OCI-LY1 (cell line): Measurements from ENCODE around the gene KRTAP10-8.
"Not testable (repeated sequence)": the region's sequence is repeated elsewhere in the genome, so short reads cannot be mapped to it uniquely, and the experiment has no call there.

Experiments
- H2AFZ ChIP-seq: fragments of 200-600 bp; sonication (generic), shearing (Covaris generic); 2 replicates; pipeline ENCODE4 v1.6.0; 2014; ENCODE audit warnings: antibody characterized with exemption, mild to moderate bottlenecking, low read length
- H3F3A ChIP-seq: fragments of 200-600 bp; sonication (generic), shearing (Covaris generic); 2 replicates; pipeline ENCODE4 v1.6.0; 2014; ENCODE audit warnings: mild to moderate bottlenecking, antibody characterized with exemption, low read length, moderate library complexity; ENCODE audit not compliant: insufficient read depth
- H3K27ac ChIP-seq: fragments of 200-600 bp; sonication (generic); 2 replicates; pipeline ENCODE4 v1.5.1; 2014; ENCODE audit warnings: low read length, mixed run types, mild to moderate bottlenecking, low read depth; ENCODE audit not compliant: poor library complexity, severe bottlenecking
- H3K27me3 ChIP-seq: fragments of 200-600 bp; sonication (generic); 2 replicates; pipeline ENCODE4 v1.6.0; 2014; ENCODE audit warnings: antibody characterized with exemption, mild to moderate bottlenecking, low read length, moderate library complexity; ENCODE audit not compliant: insufficient read depth
- H3K36me3 ChIP-seq: fragments of 200-600 bp; sonication (generic); 2 replicates; pipeline ENCODE4 v1.6.1; 2014; ENCODE audit warnings: mild to moderate bottlenecking, antibody characterized with exemption, low read length, moderate library complexity, mixed read lengths; ENCODE audit not compliant: insufficient read depth
- H3K4me1 ChIP-seq: fragments of 200-600 bp; sonication (generic); 2 replicates; pipeline ENCODE4 v1.5.1; 2014; ENCODE audit warnings: mild to moderate bottlenecking, low read length, moderate library complexity; ENCODE audit not compliant: insufficient read depth, severe bottlenecking
- H3K4me2 ChIP-seq: fragments of 200-600 bp; sonication (generic), shearing (Covaris generic); 2 replicates; pipeline ENCODE4 v1.6.1; 2014; ENCODE audit warnings: low read length
- H3K4me3 ChIP-seq: fragments of 200-600 bp; sonication (generic); 2 replicates; pipeline ENCODE4 v1.5.1; 2014; ENCODE audit warnings: low read length, low read depth, mild to moderate bottlenecking, mixed read lengths; ENCODE audit not compliant: poor library complexity, severe bottlenecking
- H3K79me2 ChIP-seq: fragments of 200-600 bp; shearing (Covaris generic); 2 replicates; pipeline ENCODE4 v1.6.1; 2016; ENCODE audit warnings: mixed run types, low read length, mixed read lengths; ENCODE audit not compliant: insufficient read depth
- H3K9ac ChIP-seq: fragments of 200-600 bp; sonication (generic), shearing (Covaris generic); 2 replicates; pipeline ENCODE4 v1.6.1; 2014; ENCODE audit warnings: mild to moderate bottlenecking, low read length, mixed read lengths
- H3K9me2 ChIP-seq: fragments of 200-600 bp; sonication (generic), shearing (Covaris generic); 2 replicates; pipeline ENCODE4 v1.6.1; 2014; ENCODE audit warnings: low read depth, mild to moderate bottlenecking, low read length, mixed read lengths
- H3K9me3 ChIP-seq: fragments of 200-600 bp; shearing (Covaris generic); 2 replicates; pipeline ENCODE4 v1.6.1; 2014; ENCODE audit warnings: low read length, mixed read lengths
- H4K20me1 ChIP-seq: fragments of 200-600 bp; sonication (generic), shearing (Covaris generic); 2 replicates; pipeline ENCODE4 v1.6.0; 2016; ENCODE audit warnings: mild to moderate bottlenecking, low read length; ENCODE audit not compliant: insufficient read depth
- CTCF ChIP-seq: fragments of 200-600 bp; sonication (generic), shearing (Covaris generic); IDR thresholded peaks from 2 replicates; pipeline ENCODE4 v1.5.1; 2017; ENCODE audit warnings: mild to moderate bottlenecking, antibody characterized with exemption, low read length, moderate library complexity, mixed read lengths
- EZH2 ChIP-seq: fragments of 200-600 bp; sonication (generic), shearing (Covaris generic); IDR thresholded peaks from 2 replicates; pipeline ENCODE4 v1.8.0; 2017; ENCODE audit warnings: borderline replicate concordance, mixed run types, mild to moderate bottlenecking, antibody characterized with exemption, low read length, moderate library complexity, mixed read lengths

The KRTAP10-8 gene

GRCh38 chr21:44644878-44645277 is 33.0 kb downstream of the KRTAP10-8 start:
- Histone ChIP-seq H3K9me2 (no peaks in the 10 kb centered on the region), H3K4me2 (no peak overlapping the region), H3F3A (no peaks in the 10 kb centered on the region), H3K27me3 (no peaks in the 10 kb centered on the region), H4K20me1 (no peaks in the 10 kb centered on the region), H3K36me3 (no peaks in the 10 kb centered on the region), H3K9ac (no peak overlapping the region), H2AFZ (no peak overlapping the region), H3K79me2 (no peaks in the 10 kb centered on the region), H3K27ac (no peak overlapping the region), H3K4me3 (no peak overlapping the region), H3K9me3 (peaks cover 8% of the 10 kb centered on the region), H3K4me1 (no peaks in the 10 kb centered on the region)
- TF ChIP-seq EZH2: no peak
- no peak for TF ChIP-seq CTCF

GRCh38 chr21:44646366-44647221 is 34.7 kb downstream of the KRTAP10-8 start, which contains the start of gene KRTAP10-11:
Gene KRTAP10-11 (plus strand): TSS chr21:44646414. CDS start chr21:44646459, 45 bp downstream.
- H3K36me3 ChIP-seq, H2AFZ ChIP-seq, H3F3A ChIP-seq, H3K4me1 ChIP-seq, H3K9me2 ChIP-seq, H3K9ac ChIP-seq, H3K4me2 ChIP-seq, H3K4me3 ChIP-seq, H3K27ac ChIP-seq, H3K79me2 ChIP-seq, H4K20me1 ChIP-seq, H3K9me3 ChIP-seq, H3K27me3 ChIP-seq: not testable (repeated sequence)

GRCh38 chr21:44647222-44647552 is 35.3 kb downstream of the KRTAP10-8 start:
- Histone ChIP-seq H2AFZ (no peak overlapping the region), H3K27ac (no peak overlapping the region), H3K79me2 (no peaks in the 10 kb centered on the region), H3K9me2 (no peaks in the 10 kb centered on the region), H3K36me3 (no peaks in the 10 kb centered on the region), H3K9me3 (peaks cover 8% of the 10 kb centered on the region), H4K20me1 (no peaks in the 10 kb centered on the region), H3K9ac (no peak overlapping the region), H3K4me1 (no peaks in the 10 kb centered on the region), H3F3A (no peaks in the 10 kb centered on the region), H3K27me3 (no peaks in the 10 kb centered on the region), H3K4me2 (no peak overlapping the region), H3K4me3 (no peak overlapping the region)
- TF ChIP-seq CTCF (no peak), EZH2 (no peak)
